UCSD-AML1 (cell line): ENCODE data around the gene MCF2L.

ENCODE experiments used
- DNase-seq: peaks from one replicate; lab custom pipeline; 2025; ENCODE audit not compliant: unreplicated experiment; lab: John Stamatoyannopoulos, UW

The MCF2L gene

GRCh38 chr13:112978561-112979405, 9.8 kb downstream of the MCF2L start:
- peak; percentile 51 for DNase-seq

- DNase-seq = no peak
Measured at GRCh38 chr13:112979406-112979902, 10.4 kb downstream of the MCF2L start.

DNA sequence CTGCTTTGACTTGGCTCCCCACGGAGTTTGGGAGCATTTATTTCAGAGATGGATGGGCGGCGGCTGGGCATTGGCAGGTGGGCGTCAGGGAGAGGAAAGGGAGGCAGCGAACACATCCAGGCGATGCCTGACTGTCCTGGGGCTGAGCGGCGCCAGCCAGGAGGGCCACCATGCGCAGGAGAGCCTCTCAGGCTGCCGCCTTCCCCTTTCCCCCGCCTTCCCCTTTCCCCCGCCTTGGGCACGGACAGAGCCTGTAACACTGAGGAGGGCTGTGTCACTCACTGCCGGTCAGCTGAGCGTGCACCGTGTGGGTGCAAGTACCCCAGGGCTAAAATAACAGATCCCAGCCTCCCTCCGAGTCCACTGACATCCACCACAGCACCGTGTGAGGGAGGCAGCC, 11.4 kb downstream of the MCF2L start:
- peak; percentile 53 for DNase-seq

GRCh38 chr13:112981451-112981850, 12.4 kb downstream of the MCF2L start:
- no peak for DNase-seq

GRCh38 chr13:112982281-112983041, 13.4 kb downstream of the MCF2L start:
- DNase-seq = no peak

DNA sequence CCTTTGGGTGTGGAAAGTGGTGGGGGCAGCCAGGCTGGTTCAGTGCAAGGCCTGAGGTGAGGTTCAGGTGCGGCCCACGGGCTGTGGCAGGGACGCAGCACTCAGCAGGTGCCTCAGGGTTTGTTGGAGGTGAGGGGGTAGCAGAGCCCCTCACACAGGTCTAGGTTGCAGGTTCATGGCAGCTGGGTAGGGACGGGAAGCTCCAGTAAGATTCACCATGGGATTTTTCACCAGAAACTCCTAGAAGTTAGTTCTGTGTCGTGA, 14.0 kb downstream of the MCF2L start:
- DNase-seq = no peak

DNA sequence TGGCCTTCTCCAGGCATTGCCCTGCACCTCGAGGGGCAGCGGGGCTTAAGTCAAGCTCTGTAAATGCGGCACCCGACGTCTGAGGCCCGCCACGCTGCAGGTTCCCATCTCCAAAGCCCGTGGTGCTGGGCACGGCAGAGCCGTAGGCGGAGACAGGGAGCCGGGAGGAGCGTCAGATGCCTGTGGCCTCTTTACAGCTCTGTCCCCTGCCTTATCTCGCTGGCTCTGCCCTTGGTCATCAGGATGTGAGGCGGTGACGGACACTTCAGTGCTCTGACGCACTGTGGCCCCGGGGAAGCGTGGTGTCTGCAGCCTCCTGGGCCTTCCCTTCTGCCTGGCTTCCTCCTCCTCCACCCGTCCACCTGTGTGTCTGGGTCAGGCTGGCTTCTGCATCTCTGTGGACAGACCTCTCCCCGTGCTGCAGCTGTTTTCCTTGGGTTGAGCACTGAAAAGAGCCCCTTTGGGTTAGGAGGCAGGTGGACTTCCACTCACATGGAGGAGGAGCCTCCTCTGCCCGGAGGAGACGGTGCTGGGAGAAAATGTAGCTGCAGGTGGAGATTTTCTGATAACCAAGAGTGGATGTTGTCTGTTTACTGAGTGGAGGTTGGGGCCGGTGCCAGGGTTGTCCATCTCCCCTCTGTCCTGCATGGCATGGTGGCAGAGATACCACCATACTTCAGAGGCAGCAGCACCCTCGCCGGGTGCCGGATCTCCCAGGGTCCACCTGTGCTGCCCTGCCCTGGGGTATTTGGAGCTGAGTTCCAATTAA, 14.6 kb downstream of the MCF2L start:
- DNase-seq = no peak

GRCh38 chr13:112984501-112984900, 15.5 kb downstream of the MCF2L start:
- DNase-seq = no peak

DNA sequence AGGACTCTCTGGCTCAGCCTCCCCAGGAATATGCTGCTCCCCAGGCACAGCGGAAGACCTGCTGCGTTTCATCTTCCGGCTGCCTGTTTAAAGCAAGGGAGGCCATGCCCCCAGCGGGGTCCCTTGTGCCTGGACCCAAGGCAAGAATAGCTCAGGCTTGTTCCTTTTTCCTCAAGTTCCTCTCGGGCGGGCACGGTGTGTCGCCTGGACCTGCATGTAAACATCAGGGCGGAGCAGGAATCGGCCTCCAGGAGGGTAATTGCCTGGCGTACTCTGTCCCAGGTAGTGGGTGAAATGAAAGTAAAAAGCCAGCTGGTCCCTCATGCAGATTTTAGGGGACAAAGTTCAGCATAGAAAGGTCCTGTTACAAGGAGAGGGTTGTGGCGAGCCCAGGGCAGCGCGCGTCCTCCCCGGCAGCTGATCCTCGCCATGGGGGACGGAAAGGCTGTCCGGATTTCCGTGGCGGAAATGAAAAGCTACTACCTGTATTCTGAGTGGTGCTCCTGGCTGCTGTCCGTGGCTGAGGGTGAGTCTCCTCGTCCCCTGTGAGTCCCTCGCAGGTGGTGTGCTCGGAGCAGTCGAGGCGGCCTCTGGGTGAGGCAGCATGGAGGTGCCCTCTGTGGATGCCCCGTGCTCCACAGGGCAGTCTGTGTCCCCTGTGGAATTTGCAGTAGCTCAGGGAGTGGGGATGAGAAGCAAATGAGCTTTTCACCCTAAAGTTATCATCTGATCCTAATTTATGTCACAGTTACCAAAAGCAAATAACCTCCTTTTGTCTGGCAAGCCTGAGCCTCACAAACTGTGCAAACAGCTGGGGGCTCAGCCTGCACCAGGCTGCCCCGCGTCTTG, 16.2 kb downstream of the MCF2L start:
- no peak for DNase-seq

- no peak for DNase-seq
Measured at GRCh38 chr13:112985803-112986408, 16.9 kb downstream of the MCF2L start.

DNA sequence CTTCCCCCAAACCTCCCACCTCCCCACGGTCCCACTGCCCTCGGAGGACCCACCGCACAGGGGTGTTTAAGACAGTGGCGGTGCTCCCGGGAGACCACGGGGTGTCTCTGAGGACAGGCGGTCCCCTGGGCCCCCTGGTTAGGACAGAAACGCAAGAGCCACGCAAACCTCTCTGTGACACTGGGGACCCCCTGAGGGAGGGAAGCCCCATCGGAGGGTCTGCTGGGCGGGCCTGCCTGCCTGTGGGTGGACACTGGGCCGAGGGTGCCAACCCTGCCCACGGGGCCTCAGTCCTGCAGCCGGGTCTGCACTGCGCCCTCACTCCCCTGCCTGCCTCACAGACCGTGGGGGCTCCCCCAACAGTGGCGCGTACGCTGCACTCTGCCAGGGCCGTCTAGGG, 17.5 kb downstream of the MCF2L start:
- no peak for DNase-seq

DNA sequence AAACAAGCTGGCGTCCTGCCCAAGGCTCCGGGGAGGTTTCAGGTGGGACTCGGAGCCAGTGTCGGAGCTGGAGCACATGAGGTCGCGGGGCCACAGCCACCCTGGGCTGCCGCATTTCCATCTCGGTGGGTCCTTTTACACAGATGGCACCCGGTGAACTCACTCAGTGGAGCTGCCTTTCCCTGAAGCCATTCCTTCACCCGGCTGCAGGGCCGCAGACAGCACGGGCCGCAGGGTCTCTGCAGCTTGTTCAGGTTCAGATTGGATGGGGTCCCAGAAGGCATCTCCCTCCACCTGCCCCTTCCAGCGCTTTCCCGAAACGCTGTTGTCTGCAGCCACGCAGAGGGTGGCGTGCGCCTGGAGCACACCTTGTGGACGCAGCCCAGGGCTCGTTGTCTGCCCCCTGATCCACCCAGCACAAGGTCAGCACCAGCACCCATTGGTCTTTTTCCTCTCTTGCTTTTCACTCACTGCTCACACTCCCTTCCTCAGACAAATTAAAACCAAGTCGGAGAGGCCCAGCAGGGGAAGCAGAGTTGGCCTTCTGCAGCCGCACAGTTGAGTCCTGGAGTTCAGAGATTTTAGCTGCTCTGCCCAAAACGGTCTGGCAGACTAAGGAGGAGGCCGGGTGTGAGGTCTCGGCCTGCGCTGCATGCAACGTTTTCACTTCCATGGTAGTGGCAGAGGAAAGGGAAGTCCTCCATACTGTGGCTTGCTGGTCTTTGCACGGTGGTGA, 18.1 kb downstream of the MCF2L start:
- DNase-seq = no peak

- no peak for DNase-seq
Measured at GRCh38 chr13:112987682-112988024, 18.6 kb downstream of the MCF2L start.

GRCh38 chr13:112990783-112991182, 21.8 kb downstream of the MCF2L start:
- no peak for DNase-seq

GRCh38 chr13:112991609-112992008, 22.6 kb downstream of the MCF2L start:
- no peak for DNase-seq

DNA sequence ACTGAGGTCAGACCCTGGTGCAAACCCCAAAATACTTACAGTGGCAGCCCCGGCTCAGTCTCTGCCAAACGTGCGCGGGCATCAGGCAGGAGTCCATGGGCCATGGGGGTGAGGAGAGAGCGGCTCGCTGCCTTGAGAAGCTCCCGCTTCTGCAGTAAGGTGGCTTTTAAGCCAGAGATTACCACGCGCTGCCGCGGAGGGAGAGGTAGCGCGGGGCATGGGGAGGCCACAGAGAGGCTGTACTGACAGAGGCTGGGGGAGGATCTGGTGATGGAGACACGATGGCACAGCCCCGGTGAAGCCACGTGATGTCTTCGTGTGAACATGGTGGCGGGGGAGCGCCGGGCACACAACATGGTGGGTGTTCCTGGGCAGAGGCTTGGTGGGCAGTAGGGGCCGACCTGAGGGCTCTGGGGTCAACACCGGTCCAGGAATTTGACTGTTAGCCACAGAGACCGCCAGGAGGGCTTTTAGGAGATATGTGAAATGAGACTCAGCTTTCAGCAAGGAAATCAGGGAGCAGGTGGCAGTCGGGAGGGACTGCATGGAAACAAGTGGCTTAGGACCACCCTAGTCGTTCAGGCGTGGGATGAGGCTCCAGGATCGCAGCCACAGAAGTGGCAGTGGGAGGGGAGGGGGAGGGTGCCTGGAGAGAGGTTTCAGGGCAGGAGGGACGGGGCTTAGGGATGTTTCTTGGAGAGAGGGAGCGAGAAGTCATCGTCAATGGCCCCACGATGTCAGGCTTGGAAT, 24.1 kb downstream of the MCF2L start:
- DNase-seq = no peak

DNA sequence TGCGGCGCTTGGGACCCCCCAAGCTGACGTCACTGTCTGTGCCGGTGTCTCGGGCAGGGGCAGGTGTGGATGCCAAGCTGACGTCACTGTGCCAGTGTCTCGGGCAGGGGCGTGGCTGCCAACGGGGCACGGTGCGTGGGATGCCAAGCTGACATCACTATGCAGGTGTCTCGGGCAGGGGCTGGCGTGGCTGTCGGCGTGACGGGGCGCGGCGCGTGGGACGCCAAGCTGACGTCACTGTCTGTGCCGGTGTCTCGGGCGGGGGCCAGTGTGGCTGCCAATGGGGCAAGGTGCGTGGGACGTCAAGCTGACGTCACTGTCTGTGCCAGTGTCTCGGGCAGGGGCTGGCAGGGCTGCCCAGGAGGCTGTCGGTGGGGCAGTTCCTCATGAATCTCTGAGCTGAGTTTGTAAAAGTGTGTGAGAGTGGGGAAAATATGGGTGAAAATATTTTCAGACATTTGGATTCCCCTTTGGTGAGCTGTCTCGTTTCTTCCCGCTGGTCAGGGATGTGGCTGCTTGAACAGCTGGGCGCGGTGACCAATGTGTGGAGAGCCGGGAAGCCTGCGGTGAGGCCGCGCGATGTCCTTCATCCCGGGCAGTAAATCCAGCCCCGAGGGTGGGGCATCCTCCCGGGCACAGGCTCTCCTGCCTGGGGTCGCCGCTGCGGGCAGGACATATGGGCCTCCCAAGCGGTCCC, 25.2 kb downstream of the MCF2L start:
- DNase-seq = no peak

- DNase-seq = no peak
Measured at GRCh38 chr13:112994781-112995355, 25.9 kb downstream of the MCF2L start.
